Lung (tissue), 12 donors: Measurements from ENCODE around the gene NPAS3. TPM values are rescaled to one million over a fixed set of nuclear protein-coding genes. Genes with fewer than 3 reads are reported as not detected.

ENCODE experiments used
- ATAC-seq: fragments of 200-7000 bp; cut with Tn5 transposase; one replicate; pipeline ENCODE4 v1.9.1; 2020; ENCODE audit warnings: moderate number of reproducible peaks; ENCODE audit not compliant: insufficient read depth, low FRiP score
- DNase-seq, 3 donors: peaks; one replicate each; pipeline ENCODE4 v3.0.0-alpha.2; 2013 to 2017
- H3K27ac ChIP-seq, 2 donors: one replicate each; pipeline ENCODE4 v1.5.1; 2013; ENCODE audit warnings: mild to moderate bottlenecking in 2 of 2, moderate library complexity in 2 of 2, control low read depth in 1 of 2, inconsistent platforms in 1 of 2, low read depth in 1 of 2, low read length in 1 of 2
- H3K27me3 ChIP-seq, 3 donors: one replicate each; pipeline ENCODE4 v1.5.1; 2013; ENCODE audit warnings: low read length in 2 of 3; ENCODE audit not compliant: control insufficient read depth in 3 of 3, insufficient read depth in 3 of 3
- H3K36me3 ChIP-seq, 4 donors: one replicate each; pipeline ENCODE4 v1.5.1; 2013; ENCODE audit warnings: low read length in 4 of 4, mild to moderate bottlenecking in 1 of 4, moderate library complexity in 1 of 4; ENCODE audit not compliant: control insufficient read depth in 4 of 4, insufficient read depth in 4 of 4
- H3K4me1 ChIP-seq, 5 donors: one replicate each; pipeline ENCODE4 v1.5.1; 2013; ENCODE audit warnings: low read length in 5 of 5, mild to moderate bottlenecking in 2 of 5, moderate library complexity in 1 of 5; ENCODE audit not compliant: control insufficient read depth in 5 of 5, insufficient read depth in 5 of 5
- H3K4me3 ChIP-seq: one replicate; pipeline ENCODE4 v1.5.1; 2013; ENCODE audit warnings: mild to moderate bottlenecking, control low read depth, moderate library complexity
- H3K9ac ChIP-seq, 2 donors: one replicate each; pipeline ENCODE4 v1.5.1; 2013; ENCODE audit warnings: low read length in 2 of 2, control low read depth in 1 of 2; ENCODE audit not compliant: insufficient read depth in 1 of 2
- H3K9me3 ChIP-seq, 4 donors: one replicate each; pipeline ENCODE4 v1.5.1; 2013; ENCODE audit warnings: low read length in 3 of 4, mild to moderate bottlenecking in 1 of 4, moderate library complexity in 1 of 4; ENCODE audit not compliant: control insufficient read depth in 4 of 4, insufficient read depth in 3 of 4
- WGBS, 2 donors: extraction: QIAGEN DNeasy Blood & Tissue Kit; methylation state at CpG; one replicate each; pipeline ENCODE4 v1.1.7; 2013; 5-methylcytosine and 5-hydroxymethylcytosine counted together
- polyA plus RNA-seq, 2 donors: library from polyadenylated mRNA; stranded (reverse); fragments of 200-250 nt; gene quantifications; one replicate each; pipeline ENCODE4 v1.2.1, GENCODE V29; 2013
- total RNA-seq, 2 donors: library from RNA; depleted of rRNA in 1 of 2; stranded (reverse); fragments of >200 nt in 1 of 2; gene quantifications; one replicate each; pipeline ENCODE4 v1.2.1, GENCODE V29; 2014 to 2021
- TF ChIP-seq, protein P1 (sequence below): IDR thresholded peaks from 2 replicates; pipeline ENCODE4 v1.5.1; 2012; ENCODE audit warnings: mild to moderate bottlenecking; ENCODE audit errors: control extremely low read depth, extremely low read depth
- donor health status: control.
- donor health status: control.
- donor health status: Bipolar disorder and iron deficiency.
- donor health status: healthy.
- donor health status: DM: yes; HTN: yes; CAD: no.

NPAS3 gene
- total and polyA plus RNA-seq, 4 donors: 0.13 to 0.48 (median 0.33) TPM

DNA sequence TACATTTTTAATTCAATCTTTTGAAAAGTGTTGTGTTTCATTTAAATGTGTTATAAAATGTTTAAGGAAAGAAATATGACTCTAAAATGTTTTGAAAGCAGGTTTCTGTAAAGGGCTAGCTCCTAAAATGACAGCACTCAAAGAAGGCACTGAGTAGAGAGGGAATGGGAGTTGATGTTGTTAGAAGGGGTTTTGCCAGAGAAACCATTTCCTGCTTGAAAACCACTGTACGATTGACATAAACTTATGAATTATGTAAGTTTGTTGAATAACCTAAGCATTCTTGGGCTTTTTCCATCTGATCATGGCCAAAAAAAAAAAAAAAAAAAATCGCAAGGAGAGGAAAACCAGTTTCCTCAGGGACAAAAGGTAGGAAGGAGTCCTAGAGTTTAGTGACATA, 778.2 kb downstream of the NPAS3 start:
- H3K27me3 ChIP-seq: peaks cover 0 to 3% (median 0%) of the 10 kb centered on the region in 3 donors
- no peak overlapping the region for H3K9ac ChIP-seq
- H3K27ac ChIP-seq: no peak overlapping the region
- no peaks in the 10 kb centered on the region for H3K4me1 ChIP-seq
- peaks cover 0 to 6% (median 0%) of the 10 kb centered on the region in 4 donors for H3K9me3 ChIP-seq
- DNase-seq: no peak
- TF ChIP-seq, protein P1, sequence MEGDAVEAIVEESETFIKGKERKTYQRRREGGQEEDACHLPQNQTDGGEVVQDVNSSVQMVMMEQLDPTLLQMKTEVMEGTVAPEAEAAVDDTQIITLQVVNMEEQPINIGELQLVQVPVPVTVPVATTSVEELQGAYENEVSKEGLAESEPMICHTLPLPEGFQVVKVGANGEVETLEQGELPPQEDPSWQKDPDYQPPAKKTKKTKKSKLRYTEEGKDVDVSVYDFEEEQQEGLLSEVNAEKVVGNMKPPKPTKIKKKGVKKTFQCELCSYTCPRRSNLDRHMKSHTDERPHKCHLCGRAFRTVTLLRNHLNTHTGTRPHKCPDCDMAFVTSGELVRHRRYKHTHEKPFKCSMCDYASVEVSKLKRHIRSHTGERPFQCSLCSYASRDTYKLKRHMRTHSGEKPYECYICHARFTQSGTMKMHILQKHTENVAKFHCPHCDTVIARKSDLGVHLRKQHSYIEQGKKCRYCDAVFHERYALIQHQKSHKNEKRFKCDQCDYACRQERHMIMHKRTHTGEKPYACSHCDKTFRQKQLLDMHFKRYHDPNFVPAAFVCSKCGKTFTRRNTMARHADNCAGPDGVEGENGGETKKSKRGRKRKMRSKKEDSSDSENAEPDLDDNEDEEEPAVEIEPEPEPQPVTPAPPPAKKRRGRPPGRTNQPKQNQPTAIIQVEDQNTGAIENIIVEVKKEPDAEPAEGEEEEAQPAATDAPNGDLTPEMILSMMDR: no peak
- no peak overlapping the region for H3K4me3 ChIP-seq
- 27 to 60% methylated on average over 2 of the region's 2 CpGs for WGBS, 2 donors
- no peak for ATAC-seq
- H3K36me3 ChIP-seq: no peaks in the 10 kb centered on the region

DNA sequence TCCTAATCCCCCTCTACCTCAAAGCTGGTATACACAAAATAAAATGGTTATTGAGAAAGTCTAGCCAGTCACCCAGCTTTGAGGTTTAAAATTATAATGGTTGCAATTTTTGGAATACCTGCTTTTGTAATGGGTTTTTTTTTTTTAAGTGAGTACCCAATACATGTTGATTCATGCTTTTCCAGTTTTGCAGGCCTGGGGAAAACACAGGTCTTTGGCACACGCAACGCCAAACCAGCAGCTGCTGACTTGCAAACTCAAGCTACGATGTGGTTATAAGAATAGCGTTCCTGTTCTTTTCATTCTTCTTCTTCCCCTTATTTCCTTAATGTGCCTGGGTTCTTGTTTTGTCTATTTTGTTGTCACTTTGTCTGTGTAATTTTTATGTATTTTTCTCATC, 779.2 kb downstream of the NPAS3 start:
- no peaks in the 10 kb centered on the region for H3K4me1 ChIP-seq
- no peak overlapping the region for H3K4me3 ChIP-seq
- 86 to 95% methylated on average over 4 of the region's 4 CpGs for WGBS, 2 donors
- H3K9ac ChIP-seq: no peak overlapping the region
- no peak for ATAC-seq
- no peaks in the 10 kb centered on the region for H3K36me3 ChIP-seq
- TF ChIP-seq, protein P1: no peak
- peaks cover 0 to 6% (median 0%) of the 10 kb centered on the region in 4 donors for H3K9me3 ChIP-seq
- DNase-seq: no peak
- no peaks in the 10 kb centered on the region for H3K27me3 ChIP-seq
- H3K27ac ChIP-seq: no peak overlapping the region

DNA sequence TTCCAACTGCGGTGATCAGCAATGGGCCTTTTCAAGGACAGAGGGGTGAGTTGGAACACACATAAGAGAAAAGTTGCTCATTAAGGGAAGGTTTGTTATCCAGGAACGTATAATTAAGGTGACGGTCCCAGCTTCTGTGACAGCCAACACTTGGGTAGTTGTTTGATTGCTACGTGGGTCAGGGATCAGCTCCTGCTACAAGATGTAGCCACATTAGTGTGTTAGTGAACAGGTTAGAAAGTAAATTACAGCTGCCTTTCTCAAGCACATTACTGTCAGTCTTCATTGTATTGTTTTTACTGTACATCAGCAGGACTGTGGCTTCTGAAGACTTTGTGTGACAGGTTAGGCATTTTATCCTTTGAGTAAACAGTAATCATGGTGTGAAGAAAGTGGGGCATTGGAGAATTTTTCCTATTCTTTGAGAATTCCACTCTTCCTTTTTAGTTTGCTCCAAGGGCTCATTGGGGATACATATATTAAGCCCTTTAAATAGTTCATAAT, 781.7 kb downstream of the NPAS3 start:
- Histone ChIP-seq H3K36me3 (no peaks in the 10 kb centered on the region), H3K4me3 (no peak overlapping the region), H3K27me3 (peaks cover 0 to 3% (median 0%) of the 10 kb centered on the region in 3 donors), H3K27ac (no peak overlapping the region), H3K9ac (no peak overlapping the region), H3K4me1 (no peaks in the 10 kb centered on the region), H3K9me3 (peaks cover 0 to 3% (median 0%) of the 10 kb centered on the region in 4 donors)
- TF ChIP-seq, protein P1: no peak
- DNase-seq (no peak), ATAC-seq (no peak)
- WGBS, 2 donors: 91 to 94% methylated on average over 4 of the region's 4 CpGs

DNA sequence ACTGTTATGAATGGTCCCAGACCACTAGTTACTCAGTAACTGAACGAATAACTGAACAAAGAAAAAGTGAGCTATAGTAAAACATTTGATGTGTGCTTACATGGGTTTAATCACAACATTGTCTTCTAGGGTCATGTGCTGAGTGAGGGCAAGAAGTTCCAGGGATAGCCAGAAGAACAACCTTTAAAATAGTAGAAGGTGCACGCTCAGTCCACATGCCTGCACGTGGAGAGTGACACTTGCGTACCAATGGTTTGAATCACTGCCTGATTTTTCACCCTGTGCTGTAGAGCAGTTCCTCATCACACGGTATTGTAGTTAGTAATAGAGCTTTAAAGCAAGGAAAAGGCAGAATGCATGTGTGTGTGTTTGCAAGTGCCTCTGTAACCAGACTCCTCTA, 788.0 kb downstream of the NPAS3 start:
- Histone ChIP-seq H3K36me3 (no peaks in the 10 kb centered on the region), H3K4me3 (no peak overlapping the region), H3K27me3 (peaks cover 0 to 3% (median 0%) of the 10 kb centered on the region in 3 donors), H3K9ac (no peak overlapping the region), H3K27ac (no peak overlapping the region), H3K9me3 (no peaks in the 10 kb centered on the region), H3K4me1 (no peaks in the 10 kb centered on the region)
- DNase-seq: no peak
- no peak for ATAC-seq
- WGBS, 2 donors: 74 to 85% methylated on average over 5 of the region's 5 CpGs
- TF ChIP-seq, protein P1: no peak
